DLD1 (cell line): Measurements from ENCODE around the gene GATAD2A.

Experiments
- in situ Hi-C: cut with HindIII; loops from 2 replicates; pipeline ENCODE4 v1.10.0; 2017; ENCODE audit warnings: low sequenced_read_pairs

GATAD2A gene

GRCh38 chr19:19528721-19529490 is 123.4 kb downstream of the GATAD2A start, which contains the start of gene YJEFN3:
Gene YJEFN3 (plus strand): TSS chr19:19528911. CDS start chr19:19528933, 22 bp downstream.
- in situ Hi-C loops, result no loop called here

GRCh38 chr19:19529783-19530422 is 124.4 kb downstream of the GATAD2A start:
- in situ Hi-C loops, result no loop called here

GRCh38 chr19:19530423-19530804 is 124.9 kb downstream of the GATAD2A start:
- in situ Hi-C loops, result no loop called here

- in situ Hi-C loops, result no loop called here
These were observed 125.4 kb downstream of the GATAD2A start for GRCh38 chr19:19530889-19531288.

GRCh38 chr19:19531951-19532805 is 126.7 kb downstream of the GATAD2A start:
- in situ Hi-C loops, result no loop called here

- in situ Hi-C loops, result no loop called here
These were observed 127.6 kb downstream of the GATAD2A start for GRCh38 chr19:19532806-19533701.

GRCh38 chr19:19533841-19534240 is 128.4 kb downstream of the GATAD2A start:
- in situ Hi-C loops, result no loop called here

- in situ Hi-C loops, result no loop called here
These were observed 129.2 kb downstream of the GATAD2A start for GRCh38 chr19:19534556-19535265.

GRCh38 chr19:19535311-19536191 is 130.1 kb downstream of the GATAD2A start:
- in situ Hi-C loops, result no loop called here

GRCh38 chr19:19537075-19538048 is 131.9 kb downstream of the GATAD2A start:
- in situ Hi-C loops, result no loop called here

- in situ Hi-C loops, result no loop called here
These were observed 132.7 kb downstream of the GATAD2A start, which contains the start of gene CILP2 for GRCh38 chr19:19538061-19538784. Gene CILP2 (plus strand): TSS chr19:19538265. CDS start chr19:19538350, 85 bp downstream.

- in situ Hi-C loops, result no loop called here
These were observed 133.3 kb downstream of the GATAD2A start for GRCh38 chr19:19538785-19539166.

- in situ Hi-C loops, result no loop called here
These were observed 134.2 kb downstream of the GATAD2A start for GRCh38 chr19:19539698-19540063.

GRCh38 chr19:19540064-19540714 is 134.7 kb downstream of the GATAD2A start:
- in situ Hi-C loops, result no loop called here

GRCh38 chr19:19540715-19541515 is 135.4 kb downstream of the GATAD2A start:
- in situ Hi-C loops, result no loop called here

- in situ Hi-C loops, result no loop called here
These were observed 136.1 kb downstream of the GATAD2A start for GRCh38 chr19:19541616-19542015.
